ENCODE results near the gene UBE2S.
"Not testable (repeated sequence)": the region's sequence is repeated elsewhere in the genome, so short reads cannot be mapped to it uniquely, and the experiment has no call there.

UBE2S gene

DNA sequence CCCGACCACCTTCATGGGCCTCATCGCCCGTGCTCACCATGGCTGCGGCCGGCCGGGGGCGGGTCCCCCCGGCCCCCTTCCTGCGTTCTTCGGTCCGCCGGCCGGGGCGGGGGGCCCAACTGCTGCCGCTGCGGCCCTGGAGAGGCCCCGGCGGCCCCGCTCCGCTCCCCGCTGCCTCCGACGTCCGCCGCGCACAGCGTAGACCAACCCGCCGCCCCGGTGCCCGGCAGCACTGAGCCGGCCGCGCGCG, at the start of gene UBE2S:
TSS of gene UBE2S (minus strand) at position 239 of the 250 bp plus-strand sequence. CDS start at position 40, 199 bp downstream.
- not testable (repeated sequence) for DNase-seq

DNA sequence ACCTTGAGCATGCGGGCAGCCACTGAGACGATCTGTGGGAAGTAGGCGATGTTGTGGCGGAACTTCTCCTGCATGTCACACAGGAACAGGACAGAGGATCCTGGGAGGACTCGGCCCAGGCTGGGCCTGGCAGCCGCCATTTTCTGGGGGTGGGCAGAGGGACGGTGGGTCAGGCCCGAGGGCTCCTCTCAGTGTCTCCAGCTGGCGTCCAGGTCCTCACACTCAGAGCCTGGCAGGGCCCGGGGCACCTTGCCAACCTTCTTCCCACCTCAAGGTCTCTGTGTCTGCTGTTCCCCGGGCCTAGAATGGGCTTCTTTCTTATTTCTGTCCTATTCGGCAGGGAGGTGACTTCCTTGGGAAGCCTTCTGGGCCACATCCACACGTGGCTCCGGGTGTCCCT, 48.8 kb upstream of the UBE2S start:
- DNase-seq = no peak

DNA sequence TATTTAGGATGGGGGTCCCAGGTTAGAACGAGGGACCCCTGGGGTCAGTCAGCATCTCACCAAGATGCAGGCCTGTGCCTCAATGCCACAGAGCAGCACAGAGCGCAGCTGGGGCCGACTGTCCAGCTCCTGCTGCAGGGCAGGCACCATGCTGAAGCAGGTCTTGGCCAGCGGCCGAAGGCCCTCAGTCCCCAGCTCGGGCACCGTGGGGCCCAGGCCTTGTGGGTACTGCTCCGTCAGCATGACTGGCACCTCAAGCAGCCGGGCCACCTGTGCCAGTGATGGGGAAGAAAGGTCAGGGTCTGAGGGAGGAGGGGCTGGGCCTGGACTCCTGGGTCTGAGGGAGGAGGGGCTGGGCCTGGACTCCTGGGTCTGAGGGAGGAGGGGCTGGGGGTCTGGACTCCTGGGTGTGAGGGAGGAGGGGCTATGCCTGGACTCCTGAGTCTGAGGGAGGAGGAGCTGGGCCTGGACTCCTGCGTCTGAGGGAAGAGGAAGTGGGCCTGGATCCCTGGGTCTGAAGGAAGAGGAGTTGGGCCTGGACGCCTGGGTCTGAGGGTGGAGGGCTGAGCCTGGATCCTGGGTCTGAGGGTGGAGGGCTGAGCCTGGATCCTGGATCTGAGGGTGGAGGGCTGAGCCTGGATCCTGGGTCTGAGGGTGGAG, 48.1 kb upstream of the UBE2S start:
- no peak for DNase-seq

DNA sequence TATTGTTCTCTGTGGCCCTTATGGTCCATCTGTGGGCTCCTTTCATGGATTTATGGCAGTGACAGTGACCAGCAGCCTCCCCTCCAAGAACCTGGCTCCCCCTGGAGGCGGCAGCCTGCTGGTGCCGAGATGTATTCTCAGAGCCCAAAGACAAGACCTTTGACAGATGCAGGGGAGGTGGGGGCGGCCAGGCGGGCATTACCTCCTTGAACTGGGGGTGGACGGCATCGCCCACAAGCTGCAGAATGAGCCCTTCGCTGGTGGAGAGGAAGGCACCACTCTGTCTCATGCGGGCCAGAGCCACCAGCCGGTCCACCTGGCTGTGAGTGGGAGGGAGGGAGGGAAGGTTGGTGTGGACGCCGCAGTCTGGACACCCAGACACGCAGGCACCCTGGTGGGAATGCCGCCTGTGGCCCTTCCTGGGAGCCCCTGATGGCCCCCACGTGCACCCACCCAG, 47.2 kb upstream of the UBE2S start:
- DNase-seq = no peak

DNA sequence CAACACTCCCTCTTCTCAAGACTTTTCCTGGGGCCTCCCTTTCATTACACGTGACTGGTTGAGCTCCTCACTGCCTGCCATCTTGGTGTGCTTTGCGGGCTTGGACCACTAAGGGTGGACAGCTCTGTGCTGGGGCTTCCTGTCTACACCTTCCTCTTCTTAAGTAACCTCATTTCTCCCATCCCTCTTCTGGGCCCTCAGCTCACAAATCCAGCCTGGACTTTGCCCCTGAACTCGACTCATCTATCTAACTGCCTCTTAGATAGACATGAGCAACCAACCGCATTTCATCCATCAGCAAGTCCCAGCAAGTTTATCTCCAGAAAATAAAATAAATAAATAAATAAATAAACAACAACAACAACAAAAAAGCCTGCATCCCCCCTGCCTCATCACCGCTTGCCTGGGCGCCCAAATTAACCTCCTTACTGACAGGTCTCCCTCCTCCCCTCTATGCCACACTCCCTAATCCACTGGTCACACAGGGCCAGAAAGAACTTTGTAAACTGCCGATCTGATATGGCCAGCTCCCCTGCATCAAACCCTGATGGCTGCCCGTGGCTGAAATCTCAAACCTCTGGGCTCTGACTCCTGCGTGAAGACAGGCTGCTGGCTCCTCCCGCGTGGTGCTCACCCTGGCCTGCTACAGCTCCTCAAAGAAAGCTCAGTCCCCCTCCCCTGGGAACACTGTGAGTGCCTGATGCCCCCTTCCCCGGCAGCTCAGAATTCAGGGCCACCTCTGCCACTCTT, 46.1 kb upstream of the UBE2S start:
- no peak for DNase-seq

DNA sequence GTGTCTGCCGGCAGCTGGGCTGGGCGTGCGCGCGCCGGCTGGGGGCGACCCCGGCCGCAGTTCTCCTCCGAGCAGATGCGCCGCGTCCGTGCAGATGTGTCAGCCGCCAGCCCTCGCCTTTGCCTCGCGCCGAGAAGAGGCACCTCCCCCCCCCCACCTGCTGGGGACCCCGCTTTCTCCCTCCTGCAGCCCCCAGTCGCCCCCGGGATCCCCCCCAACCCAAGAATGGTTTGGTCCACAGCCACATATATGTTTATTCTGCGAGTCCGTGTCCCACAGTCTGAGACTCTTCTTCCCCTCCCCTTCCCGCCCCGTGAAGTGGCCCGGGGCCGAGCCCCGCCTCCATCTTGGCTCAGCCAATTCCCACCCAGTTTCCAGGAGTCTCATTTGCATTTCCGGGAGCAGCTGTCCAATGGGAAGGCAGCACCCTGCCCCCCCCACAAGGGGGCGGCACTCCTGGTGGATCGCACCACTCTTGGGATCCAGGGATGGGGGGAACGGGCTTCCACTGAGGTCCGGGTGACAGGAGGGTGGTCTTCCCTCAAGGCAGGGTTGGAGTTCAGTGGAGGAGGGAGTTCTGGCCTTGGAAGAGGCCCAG, 45.3 kb upstream of the UBE2S start:
- DNase-seq = peak; percentile 91

DNA sequence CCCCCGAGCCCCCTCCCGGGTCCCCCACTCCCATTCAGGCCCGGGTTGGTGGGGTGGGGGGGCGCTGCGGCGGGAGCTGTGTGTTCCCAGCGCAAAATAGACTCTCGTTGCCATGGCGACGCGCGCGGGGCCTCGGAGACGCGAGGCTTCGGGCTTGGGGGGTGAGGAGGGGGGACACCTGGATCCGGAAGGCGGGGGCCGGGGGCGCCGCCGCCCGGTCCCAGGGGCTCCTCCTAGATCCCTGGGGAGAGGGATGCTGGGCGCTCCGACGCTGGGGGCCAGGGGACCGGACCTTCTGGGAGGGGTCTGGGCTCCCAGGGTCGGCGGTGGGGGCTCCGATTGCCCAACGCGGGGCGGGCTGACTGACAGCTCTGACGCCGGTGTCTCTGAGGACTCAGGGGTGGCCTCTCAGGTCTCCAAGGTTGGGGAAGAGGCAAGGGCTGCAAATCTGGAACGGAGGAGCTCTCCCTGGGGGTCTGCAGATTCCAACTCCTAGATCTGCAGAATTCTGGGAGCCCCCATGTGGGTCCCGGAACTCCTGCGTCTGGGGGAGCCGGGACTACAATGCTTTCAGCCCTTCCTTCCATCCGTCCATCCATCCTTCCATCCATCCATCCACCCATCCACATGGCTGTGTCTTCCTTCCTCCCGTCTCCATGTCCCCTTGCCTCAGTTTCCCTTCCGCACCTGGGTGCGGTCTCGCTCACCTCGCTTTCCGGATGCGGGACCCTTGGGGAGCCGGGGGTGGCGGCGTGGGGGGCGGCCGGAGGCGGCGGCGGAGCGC, 44.6 kb upstream of the UBE2S start:
- peak; percentile 24 for DNase-seq

DNA sequence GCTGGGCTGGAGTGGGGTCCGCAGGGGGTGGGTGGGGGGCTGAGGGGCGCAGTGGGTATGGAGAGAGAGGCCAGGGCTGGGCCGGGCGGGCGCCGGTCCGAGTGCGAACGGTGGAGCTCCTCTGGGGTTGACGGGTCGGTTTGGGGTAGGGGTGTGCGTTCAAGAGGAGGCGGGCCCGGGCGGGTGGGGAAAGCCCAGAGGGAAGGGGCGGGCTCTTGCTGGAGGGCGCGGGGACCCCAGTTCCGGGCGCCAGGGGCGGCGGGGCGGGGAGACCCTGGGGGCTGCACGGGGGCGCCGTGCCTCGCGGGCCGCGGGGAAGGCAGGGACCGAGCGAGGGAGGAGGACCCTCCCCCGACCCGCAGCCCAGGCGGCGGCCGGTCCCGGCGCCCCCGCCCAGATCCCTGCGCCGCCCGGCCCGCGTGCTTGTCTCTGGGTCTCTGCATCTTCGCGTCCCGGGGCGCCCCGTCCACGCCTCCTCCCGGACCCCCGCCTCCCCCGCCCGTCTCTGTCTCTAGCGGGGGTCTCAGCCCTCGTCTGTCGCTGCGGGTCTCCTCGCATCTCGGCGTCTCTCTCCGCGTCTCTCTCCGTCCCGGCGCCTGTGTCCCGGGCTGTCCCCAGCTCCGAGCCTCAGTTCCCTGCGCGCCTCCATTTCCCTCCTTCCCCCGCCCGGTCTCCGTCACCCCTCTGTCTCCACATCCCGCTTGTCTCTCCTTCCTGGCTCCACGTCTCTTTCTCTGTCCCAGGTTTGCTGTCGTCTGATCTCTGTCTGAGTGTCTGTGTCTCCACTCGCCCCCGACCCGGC, 43.8 kb upstream of the UBE2S start:
- no peak for DNase-seq

DNA sequence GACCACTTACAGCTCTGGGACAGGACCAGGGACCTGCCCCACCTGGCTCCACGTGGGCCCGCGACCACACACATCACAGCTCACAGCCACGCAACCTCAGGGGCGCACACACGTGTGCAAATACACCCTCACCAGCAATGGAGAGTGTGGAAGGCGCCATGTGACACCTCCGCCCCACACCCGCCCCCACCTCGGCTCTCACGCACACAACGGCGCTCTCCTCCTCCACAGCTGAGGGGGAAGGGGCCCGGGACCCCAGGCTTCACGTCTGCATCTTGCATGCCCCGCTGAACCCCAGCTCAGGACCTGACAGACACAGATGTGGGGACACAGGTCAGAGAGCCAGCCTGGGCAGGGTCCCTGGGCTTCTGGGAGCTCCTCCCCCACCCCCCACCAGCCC, 41.9 kb upstream of the UBE2S start:
- no peak for DNase-seq

DNA sequence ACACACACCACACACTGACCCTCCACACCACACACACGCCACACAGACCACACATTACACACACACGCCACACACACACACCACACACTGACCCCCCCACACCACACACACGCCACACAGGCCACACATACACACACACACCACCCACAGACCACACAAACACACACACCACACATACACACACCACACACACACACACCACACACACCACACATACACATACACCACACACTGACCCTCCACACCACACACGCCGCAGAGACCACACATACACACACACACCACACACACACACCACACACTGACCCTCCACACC, 40.5 kb upstream of the UBE2S start:
- not testable (repeated sequence) for DNase-seq

DNA sequence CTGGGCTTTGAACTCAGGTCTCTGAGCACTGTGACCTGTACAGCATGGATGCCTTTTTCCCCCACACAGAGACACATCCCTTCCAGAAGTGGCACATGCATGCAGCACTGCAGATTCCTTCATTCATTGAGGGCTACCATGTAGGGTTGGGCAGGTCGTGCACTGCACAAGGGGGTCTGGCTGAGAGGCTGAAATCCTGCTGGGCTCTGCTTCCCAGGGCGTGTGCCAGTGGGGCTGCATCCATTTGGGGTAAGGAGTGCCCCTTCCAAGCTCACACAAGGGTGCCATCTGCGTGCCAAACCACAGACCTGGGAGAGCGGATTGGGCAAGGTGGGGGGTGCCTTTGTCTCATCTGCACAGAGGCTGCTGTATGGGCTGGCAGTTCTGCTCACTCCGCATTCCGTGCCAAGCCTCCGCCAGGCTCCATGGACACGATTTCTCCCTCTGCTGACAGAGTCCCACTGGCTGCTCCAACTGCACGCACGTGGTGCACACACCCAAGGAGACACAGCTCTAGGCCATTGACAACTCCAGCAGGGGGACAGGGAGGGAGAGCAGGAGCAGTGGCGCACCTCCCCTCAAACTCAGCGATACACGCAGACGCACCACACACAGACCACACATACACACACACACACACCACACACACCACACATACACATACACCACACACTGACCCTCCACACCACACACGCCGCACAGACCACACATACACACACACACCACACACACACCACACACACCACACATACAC, 40.0 kb upstream of the UBE2S start:
- DNase-seq = no peak

DNA sequence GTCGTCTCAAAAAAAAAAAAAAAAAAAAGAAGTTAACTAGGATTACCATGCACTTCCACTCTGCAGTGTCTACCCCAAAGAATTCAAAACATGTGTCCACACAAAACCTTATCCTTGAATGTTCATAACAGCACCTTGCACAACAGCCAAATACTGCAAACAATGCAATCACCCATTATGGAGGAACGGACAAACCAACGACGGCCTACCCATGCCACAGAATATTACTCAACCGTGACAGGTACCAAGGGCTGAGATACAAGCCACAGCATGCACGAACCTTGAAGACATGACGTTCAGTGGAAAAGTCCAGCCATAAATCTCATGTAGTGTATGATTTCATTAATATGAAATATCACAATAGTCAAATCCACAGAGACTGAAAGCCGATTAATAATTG, 38.5 kb upstream of the UBE2S start:
- DNase-seq = no peak

DNA sequence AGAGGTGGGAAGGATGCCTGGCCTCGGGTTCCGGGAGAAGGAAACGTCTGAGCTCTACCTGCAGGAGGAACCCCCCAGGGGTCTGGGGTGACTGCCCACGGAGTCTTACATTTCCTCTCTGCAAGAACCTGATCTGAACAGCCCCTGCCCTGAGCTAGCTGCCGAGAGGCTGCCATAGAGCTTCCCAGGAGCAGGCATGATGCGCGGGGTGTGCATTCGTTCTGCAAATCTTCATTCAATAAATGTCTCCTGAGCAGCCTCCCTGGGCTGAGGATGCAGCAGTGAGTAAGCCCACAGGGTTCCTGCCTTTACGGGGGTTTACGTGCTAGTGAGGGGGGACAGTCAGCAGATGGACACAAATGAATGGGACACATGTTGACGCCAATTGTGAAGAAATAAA, 37.1 kb upstream of the UBE2S start:
- no peak for DNase-seq

DNA sequence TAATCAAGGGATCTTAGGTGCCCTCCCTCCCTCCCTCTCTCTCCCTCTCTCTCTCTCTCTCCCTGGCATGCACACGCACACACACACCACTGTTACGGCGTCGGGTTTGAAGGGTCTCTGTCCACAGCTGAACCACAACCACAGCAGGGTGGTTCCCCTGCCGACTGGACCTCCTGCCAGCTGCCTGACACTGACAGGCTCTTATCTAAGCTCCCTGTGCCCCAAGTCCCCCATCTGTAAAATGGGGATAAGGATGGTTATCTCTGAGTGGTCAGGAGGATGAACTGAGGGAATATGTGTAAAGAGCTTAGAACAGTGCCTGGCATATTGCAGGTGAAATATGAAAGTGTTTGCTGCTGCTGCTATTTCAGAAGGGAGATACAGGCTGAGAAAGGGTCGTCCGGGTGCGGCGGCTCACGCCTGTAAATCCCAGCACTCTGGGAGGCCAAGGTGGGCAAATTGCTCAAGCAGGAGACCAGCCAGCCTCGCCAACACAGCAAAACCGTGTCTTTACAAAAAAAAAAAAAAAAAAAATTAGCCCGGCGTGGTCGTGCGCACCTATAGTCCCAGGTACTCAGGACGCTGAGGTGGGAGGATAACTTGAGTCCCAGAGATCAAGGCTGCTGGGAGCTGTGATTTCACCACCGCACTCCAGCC, 36.4 kb upstream of the UBE2S start:
- no peak for DNase-seq

DNA sequence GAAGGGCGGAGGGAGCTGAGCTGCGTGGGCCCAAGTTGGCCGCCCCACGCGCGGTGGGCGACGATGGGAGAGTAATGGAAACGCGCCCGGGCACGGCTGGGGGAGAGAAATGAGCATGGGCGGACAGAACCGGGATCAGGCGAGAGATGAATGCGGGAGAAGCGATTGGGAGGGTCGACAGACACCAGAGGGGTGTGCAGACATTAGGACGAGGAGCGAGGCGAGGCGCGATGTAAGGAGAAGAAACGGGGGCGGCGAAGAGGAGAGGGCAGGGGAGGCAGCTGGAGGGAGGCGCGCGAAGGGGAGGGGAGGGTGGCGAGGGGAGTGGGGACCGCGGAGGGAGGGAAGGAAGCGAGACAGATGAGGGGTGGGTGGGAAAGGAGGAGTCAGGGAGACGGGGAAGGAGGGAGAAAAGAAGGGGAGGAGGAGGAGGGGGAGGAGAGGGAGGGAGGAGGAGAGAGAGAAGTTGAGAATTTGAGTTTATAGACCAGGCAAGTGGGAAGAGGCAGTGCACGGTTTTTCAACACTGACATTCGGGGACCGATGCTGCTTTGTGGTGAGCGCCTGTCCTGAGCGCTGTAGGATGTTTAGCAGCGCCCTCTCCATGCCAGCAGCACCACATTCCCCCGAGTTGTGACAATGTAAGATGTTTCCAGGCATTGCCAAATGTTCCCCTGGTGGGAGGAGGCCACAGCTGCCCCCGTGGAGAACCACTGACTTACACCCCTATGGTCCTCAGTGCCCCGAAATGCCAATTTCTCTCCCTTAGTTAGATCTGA, 35.6 kb upstream of the UBE2S start, which contains the start of gene SHISA7:
TSS of gene SHISA7 (minus strand) at position 256 of the 779 bp plus-strand sequence. CDS start 437 bp downstream, outside the sequence.
- no peak for DNase-seq

DNA sequence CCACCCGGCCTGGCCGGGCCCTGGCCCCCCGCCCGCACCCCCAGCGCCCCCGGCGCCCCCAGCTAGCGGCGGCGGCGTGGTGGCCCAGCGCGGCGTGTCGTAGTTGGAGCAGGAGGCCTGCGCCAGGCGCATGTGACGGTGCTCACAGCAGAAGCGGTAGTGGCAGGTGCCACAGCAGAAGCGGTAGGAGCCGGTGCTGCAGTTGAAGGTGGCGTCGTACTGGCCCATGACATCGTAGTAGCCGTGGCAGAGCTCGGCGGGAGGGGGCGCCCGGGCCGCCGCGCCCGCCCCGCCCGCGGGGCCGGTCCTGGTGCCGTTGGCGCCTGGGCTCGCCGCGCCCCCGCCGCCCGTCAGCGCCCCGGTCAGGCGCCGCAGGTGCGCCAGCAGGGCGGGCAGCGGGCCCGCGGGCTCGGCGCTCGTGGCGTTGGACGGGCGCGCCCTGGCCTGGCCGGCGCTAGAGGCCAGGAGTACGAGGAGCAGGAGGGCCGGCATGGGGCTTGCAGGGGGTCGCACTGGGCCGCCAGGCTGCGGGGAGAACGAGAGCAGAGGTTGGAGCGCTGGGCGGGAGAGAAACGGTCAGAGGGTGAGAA, 34.9 kb upstream of the UBE2S start:
- no peak for DNase-seq

DNA sequence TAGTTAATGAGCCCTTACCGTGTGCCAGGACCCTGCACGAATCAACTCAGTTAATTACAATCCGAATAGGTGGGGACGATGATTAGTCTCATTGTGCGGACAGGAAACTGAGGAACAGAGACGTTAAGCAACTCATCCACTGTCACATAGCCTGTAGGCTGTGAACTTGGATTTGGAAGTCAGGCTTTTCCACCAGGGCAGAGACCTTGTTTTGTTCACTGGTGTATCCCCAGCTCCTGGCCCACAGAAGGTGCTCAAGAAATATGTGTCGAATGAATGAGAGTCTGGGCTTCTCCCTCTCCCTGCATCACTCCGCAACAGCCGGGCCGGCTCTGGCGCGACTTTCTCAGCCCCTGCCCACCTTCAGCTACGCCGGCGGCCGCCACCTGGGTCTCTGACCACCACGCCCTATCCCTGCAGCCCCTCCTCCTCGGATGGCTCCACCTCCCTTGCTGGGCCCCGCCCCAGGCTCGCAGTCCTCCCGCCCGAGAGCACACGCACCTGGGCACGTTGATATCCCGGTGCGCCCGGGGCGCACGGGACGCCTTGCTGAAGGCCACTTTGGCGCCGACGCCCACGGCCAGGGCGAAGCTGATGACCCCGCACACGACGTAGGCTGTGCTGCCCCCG, 34.2 kb upstream of the UBE2S start:
- no peak for DNase-seq

DNA sequence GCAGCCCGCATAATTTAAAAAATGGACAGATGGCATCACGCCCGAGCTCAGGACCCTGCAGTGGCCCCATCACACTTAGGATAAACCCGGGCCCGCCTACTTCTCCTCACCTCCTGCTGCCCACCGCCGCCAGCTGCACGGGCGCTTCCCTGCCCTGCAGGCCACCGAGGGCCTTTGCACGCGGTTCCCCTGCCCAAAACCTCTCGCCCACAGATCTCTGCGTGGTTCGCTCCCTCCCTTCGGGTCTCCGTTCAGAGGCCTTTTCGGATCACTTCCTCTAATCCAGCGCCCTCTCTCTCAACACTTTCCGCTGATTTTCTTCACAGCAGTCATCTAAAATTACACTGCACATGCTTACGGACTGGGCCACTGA, 33.7 kb upstream of the UBE2S start:
- DNase-seq = no peak

DNA sequence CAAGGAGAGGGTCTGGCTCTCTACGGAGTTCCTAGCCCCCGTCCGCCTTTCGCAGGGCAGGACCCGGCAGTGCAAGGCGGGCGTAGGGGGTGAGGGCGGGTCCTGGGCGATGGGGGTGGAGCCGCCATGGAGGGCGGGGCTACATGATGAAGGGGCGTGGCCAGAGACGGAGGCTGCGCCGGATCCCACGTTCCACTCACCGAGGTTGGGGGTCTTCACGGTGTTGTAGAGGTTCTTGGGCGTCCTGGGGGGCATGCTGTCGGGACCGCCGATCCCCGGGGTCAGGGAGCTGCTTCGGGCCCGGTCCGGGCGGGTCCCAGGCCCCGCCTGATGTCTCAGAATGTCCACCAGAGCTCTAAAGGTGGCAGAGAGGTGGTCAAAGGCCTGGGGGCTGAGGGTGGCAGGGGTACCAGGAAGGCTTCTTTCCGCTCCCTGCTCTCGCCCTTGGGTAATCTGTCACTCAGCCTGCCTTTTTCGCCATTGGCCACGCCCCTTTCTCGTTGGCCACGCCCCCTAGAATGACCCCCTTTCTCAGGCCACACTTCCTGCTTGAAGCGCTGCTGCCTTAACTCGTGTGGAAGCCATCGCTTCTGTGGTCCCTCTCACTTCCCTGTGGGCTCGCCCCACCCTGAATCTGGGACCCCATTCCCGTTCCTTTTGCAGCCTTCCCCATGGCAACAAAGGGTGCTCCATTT, 33.0 kb upstream of the UBE2S start:
- no peak for DNase-seq
